ENCODE results near the gene TWF1.
A peak's percentile ranks its signal among the peaks of the same experiment; 100 is the strongest.
"Not testable (repeated sequence)": the region's sequence is repeated elsewhere in the genome, so short reads cannot be mapped to it uniquely, and the experiment has no call there.

TWF1 gene

GRCh38 chr12:43805860-43806736 lies at the start of gene TWF1:
TSS of gene TWF1 (minus strand) at chr12:43806317. CDS start at chr12:43806245, 72 bp downstream.
- DNase-seq (ENCODE audit: low spot score): peak; percentile 78

GRCh38 chr12:43852744-43853143 lies 46.6 kb upstream of the TWF1 start:
- no peak for DNase-seq (ENCODE audit: low spot score)

DNA sequence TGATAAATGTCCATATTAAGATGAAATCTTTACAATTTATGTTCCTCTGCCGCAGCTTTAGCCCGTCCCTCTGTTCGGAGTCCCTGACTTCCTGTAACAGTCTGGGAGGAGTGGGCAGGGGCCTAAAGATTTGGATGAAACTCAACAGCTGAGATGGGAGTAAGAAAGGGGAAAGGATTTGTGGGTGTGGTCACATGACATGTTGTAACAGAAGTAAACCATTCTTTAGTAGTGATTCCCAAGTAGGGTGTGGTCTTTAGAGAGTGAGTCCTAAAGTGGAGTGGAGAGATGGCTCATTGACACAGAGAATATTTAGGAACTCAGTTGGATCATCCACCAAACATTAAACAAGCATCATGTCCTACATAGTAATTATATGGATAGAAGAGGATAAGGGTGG lies 42.7 kb upstream of the TWF1 start:
- no peak for DNase-seq (ENCODE audit: low spot score)

- no peak for DNase-seq (ENCODE audit: low spot score)
Observed at GRCh38 chr12:43848226-43848507, 42.0 kb upstream of the TWF1 start.

- not testable (repeated sequence) for DNase-seq (ENCODE audit: low spot score)
Observed at GRCh38 chr12:43847425-43848225, 41.5 kb upstream of the TWF1 start.

DNA sequence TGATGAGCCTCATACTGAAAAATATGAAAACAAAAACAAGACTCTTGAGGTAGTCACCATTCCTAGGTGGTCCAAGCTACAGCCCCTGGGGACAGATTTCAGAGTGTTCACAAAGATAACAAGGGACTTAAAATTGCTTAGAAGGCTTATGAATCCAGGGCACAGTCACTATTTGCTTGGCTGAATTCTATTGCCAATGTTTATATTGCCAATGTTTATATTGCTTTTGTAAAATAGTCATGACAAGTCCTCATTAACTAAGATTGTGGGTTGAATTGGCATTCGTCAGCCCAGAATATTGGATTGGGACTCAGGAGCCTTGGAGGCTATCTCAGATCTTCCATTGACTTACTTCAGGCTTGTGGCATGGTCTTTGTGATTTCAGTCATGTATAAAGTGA lies 36.1 kb upstream of the TWF1 start:
- DNase-seq (ENCODE audit: low spot score): no peak

- no peak for DNase-seq (ENCODE audit: low spot score)
Observed at GRCh38 chr12:43841253-43841652, 35.1 kb upstream of the TWF1 start.

DNA sequence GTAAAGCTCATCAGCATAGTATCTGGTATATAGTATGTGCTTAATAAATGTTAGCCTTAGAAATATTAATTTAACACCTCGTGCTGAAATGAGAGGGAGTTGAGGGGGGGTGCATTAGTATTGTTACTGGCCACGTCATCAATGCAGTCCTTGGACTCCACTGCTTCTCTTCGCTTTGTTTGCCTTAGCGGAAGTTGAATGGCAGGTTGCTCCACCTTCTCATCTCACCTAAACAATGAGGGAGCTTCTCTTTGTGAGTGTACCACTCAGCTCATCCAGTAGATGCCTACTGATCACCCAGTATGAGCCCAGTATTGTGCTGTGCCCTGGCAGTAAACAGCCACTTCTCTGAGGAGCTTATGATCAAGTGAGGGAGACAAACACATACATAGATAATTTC lies 34.2 kb upstream of the TWF1 start:
- DNase-seq (ENCODE audit: low spot score): no peak

- DNase-seq (ENCODE audit: low spot score): no peak
Observed at GRCh38 chr12:43836475-43836989, 30.4 kb upstream of the TWF1 start.

DNA sequence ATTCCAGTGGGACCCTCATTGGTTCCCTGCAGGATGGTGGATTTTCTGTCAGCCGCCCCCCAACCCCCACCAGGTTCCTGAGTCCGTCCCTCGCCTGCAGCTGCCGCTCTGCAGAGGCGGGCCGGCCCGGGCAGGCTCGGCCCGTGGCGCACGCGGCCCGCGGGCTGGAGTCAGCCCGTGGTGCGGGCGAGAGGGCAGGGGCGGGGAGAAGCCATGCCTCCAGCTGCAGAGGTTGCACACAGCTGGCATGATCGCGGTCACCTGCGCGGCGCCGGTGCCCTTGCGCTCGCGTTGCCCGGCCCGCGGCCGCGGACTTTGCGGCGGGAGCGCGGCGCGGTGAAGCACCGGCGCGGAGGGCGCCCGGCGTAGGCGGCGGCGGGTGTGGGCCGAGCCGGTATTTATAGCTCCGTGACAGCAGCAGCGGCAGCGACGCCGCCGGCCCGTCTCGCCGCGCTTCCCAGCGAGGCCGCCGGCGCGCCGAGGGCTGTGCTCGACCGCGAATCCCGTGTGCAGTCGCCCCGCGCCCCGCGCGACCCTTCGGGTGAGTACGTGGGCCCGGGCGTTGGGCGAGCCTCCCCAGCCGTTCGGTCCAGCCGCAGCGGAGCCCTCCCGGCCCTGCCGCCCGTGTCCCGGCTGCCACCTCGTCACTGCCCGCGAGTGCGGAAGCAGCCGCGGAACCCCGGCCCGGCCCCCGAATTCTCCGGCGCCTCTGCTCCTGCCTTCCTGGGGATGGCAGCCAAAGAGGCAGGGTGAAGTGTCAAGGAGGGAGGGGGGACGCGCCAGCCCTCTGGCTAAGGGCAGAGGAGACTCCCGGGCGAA lies 29.7 kb upstream of the TWF1 start, which contains the start of gene TMEM117:
TMEM117 (plus strand) TSS at position 426 of the 819 bp plus-strand sequence.
- peak; percentile 64 for DNase-seq (ENCODE audit: low spot score)

- DNase-seq (ENCODE audit: low spot score): no peak
Observed at GRCh38 chr12:43835264-43835655, 29.1 kb upstream of the TWF1 start.

DNA sequence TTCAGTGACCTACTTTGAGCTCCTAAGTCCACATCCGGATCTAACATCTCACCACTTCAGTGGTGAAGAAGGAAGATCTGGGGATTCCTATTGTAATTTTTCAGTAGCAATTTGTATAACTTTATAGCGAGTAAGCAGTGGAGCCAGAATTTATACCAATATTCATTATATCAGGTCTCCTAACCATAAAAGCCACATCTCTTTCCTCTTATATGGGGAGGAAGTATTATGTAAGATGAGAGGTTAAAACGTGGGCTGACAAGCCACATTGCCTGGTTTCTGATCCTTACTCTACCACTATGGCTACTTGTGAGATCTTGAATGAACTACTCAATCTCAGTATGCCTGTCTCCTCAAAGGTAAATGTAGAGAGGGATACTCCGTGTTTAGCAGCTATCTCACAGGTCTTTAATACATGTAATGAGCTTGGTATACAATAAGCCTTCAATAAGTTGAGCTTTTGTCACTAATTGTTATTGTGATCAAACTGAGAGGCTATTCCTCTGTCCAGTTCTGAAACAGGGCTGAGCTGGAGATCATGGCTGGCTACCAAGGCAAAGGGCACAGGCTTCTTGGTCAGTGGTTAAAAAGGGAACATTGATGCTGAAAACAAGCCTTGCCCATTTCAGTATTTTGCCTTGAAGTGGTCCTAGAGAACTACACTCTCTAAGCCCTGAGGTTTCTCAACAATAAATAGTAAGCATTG lies 26.5 kb upstream of the TWF1 start:
- no peak for DNase-seq (ENCODE audit: low spot score)

GRCh38 chr12:43827093-43827492 lies 21.0 kb upstream of the TWF1 start:
- no peak for DNase-seq (ENCODE audit: low spot score)

- DNase-seq (ENCODE audit: low spot score): no peak
Observed at GRCh38 chr12:43826681-43827080, 20.6 kb upstream of the TWF1 start.

DNA sequence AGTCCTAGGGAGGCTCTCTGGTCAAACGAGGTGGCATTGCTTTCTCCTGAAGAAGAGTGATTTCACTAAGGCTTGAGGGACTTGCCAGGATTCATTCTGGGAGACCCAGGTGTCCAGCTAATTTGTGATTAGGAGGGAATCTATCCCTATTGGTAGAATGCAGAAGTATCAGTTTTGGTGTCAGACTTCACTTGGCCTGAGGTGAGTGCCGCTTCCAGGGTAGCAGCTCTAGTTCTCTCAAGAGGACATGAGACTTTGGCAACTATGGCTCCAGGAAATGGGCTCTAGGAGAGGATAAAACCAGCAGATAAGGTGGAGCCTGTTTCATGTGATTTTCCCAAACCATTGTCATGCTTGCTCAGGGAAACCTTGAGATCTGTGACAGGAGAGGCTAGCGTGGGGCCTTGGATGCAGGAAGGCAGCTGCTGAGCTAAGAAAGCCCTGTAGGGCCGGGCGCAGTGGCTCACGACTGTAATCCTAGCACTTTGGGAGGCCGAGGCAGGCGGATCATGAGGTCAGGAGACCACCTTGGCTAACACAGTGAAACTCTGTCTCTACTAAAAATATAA lies 18.2 kb upstream of the TWF1 start:
- DNase-seq (ENCODE audit: low spot score): no peak

- no peak for DNase-seq (ENCODE audit: low spot score)
Observed at GRCh38 chr12:43816168-43816567, 10.1 kb upstream of the TWF1 start.

- DNase-seq (ENCODE audit: low spot score): peak; percentile 36
Observed at GRCh38 chr12:43815416-43815815, 9.3 kb upstream of the TWF1 start.

- DNase-seq (ENCODE audit: low spot score): no peak
Observed at GRCh38 chr12:43812926-43813325, 6.8 kb upstream of the TWF1 start.

- DNase-seq (ENCODE audit: low spot score): no peak
Observed at GRCh38 chr12:43812057-43812456, 5.9 kb upstream of the TWF1 start.

- no peak for DNase-seq (ENCODE audit: low spot score)
Observed at GRCh38 chr12:43807386-43807785, 1.3 kb upstream of the TWF1 start.

DNA sequence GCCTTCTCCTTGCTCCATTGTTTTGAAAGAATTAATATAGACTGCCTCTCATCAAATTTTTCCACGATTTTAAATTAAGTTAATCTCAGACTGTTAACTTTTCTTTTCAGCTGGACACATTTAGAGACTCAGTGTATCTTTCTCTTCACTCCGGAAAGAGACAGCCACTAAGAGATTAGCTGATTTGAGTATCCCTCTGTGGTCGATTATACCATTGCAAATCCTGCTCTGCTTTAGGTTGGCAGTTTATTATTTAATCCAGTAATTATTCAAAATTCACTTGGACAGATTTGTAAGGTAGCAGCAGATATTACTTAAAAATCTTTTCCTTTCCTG lies 588 bp upstream of the TWF1 start:
- no peak for DNase-seq (ENCODE audit: low spot score)

All from HuH-7 (cell line).